ENCODE measurements around the gene MICAL2.

- TF ChIP-seq POLR2A (IDR thresholded peaks at IDR 0.05) = no peak
- no peak for TF ChIP-seq CTCF (IDR thresholded peaks at IDR 0.05)
Measured at GRCh38 chr11:12084256-12084655, 26.1 kb upstream of the MICAL2 start.
